Measurements from ENCODE around the gene SULF2. TPM values are rescaled to one million over a fixed set of nuclear protein-coding genes. Genes with fewer than 3 reads are reported as not detected.
A peak's percentile ranks its signal among the peaks of the same experiment; 100 is the strongest.

Gene SULF2
- total RNA-seq, 1 experiment from 2014 or later = 495 TPM

GRCh38 chr20:47622118-47622665, 163.1 kb downstream of the SULF2 start:
- Histone ChIP-seq H3K4me2 (no peak overlapping the region), H4K20me1 (ENCODE audit: insufficient read depth) (0 out of 2 replicates have a peak, but pooled peaks cover 4% of the 10 kb centered on the region), H2AFZ (no peak overlapping the region), H3K9me3 (ENCODE audit: insufficient read depth, low read depth) (no peaks in the 10 kb centered on the region), H3K9me2 (ENCODE audit: insufficient read depth) (no peaks in the 10 kb centered on the region), H3K4me3 (no peak overlapping the region), H3K27ac (no peak overlapping the region), H3K79me2 (ENCODE audit: low read depth) (peaks cover 64% of the 10 kb centered on the region), H3K27me3 (ENCODE audit: insufficient read depth, low read depth) (no peaks in the 10 kb centered on the region), H3F3A (ENCODE audit: insufficient read depth, low read depth) (peaks cover 71% of the 10 kb centered on the region), H3K36me3 (ENCODE audit: low read depth) (peaks cover 42% of the 10 kb centered on the region), H3K4me1 (replicated peaks; ENCODE audit: insufficient read depth) (peaks cover 16% of the 10 kb centered on the region)
- no peak for DNase-seq
- POLR2A ChIA-PET (ENCODE audit: unreplicated experiment) = no interaction called here
- no TSS peak for BruUV-seq (replicated peaks)
- TF ChIP-seq CTCF (conservative IDR thresholded peaks at IDR 0.05) (no peak), EZH2 (IDR thresholded peaks at IDR 0.05; ENCODE audit: low read depth) (no peak)
- intact Hi-C loops (cut with micrococcal nuclease; ENCODE audit: unreplicated experiment) = loop anchor here (10.0 kb wide), 1 partner anchor 867 kb away; no protein-coding TSS in a partner anchor
- CTCF ChIA-PET = no interaction called here

DNA sequence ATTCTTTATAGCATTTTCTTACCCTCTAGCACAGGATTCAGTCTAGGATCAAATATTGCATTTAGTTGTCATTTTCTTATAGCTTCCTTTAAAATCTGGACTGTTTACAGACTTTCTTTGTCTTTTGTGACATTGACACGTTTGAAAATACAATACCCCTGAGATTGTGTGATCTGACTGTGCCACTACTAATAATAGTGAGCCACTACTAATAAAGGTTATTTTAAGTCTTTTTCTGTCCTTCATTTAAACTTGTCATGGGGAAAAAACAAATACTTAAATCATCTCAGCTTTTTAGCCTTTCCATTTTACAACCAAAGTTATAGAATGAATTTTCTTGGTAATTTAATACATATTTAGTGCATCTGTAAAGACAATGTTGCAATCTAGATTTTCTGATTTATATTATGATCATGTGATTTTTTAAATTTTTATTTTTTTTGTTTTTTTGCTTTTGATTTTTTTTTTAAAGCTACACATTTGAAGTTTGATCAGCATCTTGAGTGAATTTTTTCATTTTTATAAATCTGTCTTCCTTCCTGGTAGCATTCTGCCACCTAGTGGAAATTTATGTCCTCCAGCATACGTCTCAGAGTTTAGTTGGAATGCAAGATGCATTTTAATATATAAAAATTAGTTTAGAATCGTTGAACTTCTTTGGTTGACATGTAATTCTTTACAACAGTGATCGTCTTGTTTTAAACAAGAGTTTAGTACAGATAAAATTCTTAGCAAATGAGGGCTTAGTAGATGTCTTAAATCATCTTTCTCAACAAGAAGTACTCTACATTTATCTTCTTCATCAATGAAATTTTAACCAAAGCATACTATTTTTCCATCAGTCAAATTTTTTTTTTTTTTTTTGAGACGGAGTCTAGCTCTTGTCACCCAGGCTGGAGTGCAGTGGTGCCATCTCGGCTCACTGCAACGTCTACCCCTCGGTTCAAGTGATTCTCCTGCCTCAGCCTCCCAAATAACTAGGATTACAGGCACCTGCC, 164.2 kb downstream of the SULF2 start:
- no TSS peak for BruUV-seq (replicated peaks)
- peaks cover 70% of the 10 kb centered on the region for H3K79me2 ChIP-seq (ENCODE audit: low read depth)
- peaks cover 32% of the 10 kb centered on the region for H3K36me3 ChIP-seq (ENCODE audit: low read depth)
- H3K4me2 ChIP-seq = peak overlapping the region; percentile 15; the same call in 1 of the 2 replicates
- peaks cover 72% of the 10 kb centered on the region for H3F3A ChIP-seq (ENCODE audit: insufficient read depth, low read depth)
- intact Hi-C loops (cut with micrococcal nuclease; ENCODE audit: unreplicated experiment) = loop anchor here (1.0 to 10.0 kb wide), 9 partner anchors 52 to 866 kb away; partner anchors contain the start of gene NCOA3
- H4K20me1 ChIP-seq (ENCODE audit: insufficient read depth) = 0 out of 2 replicates have a peak, but pooled peaks cover 4% of the 10 kb centered on the region
- H3K4me3 ChIP-seq = no peak overlapping the region
- POLR2A ChIA-PET (ENCODE audit: unreplicated experiment) = interaction anchor here (0.6 to 1.0 kb wide), 11 partner anchors 12 to 347 kb away, joined by 3 to 7 read pairs (median 4); partner anchors contain the start of gene NCOA3
- no peaks in the 10 kb centered on the region for H3K27me3 ChIP-seq (ENCODE audit: insufficient read depth, low read depth)
- CTCF ChIA-PET = interaction anchor here (0.6 to 1.9 kb wide), 13 partner anchors 53 to 348 kb away, joined by 3 to 18 read pairs (median 4); partner anchors contain the start of gene NCOA3
- H3K9me3 ChIP-seq (ENCODE audit: insufficient read depth, low read depth) = no peaks in the 10 kb centered on the region
- peak overlapping the region; percentile 54 for H3K27ac ChIP-seq
- no peaks in the 10 kb centered on the region for H3K9me2 ChIP-seq (ENCODE audit: insufficient read depth)
- H2AFZ ChIP-seq = no peak overlapping the region
- no peak for TF ChIP-seq EZH2 (IDR thresholded peaks at IDR 0.05; ENCODE audit: low read depth)
- TF ChIP-seq CTCF (conservative IDR thresholded peaks at IDR 0.05) = peak; percentile 96
- peak; percentile 26 to 61 for DNase-seq
- peaks cover 16% of the 10 kb centered on the region for H3K4me1 ChIP-seq (replicated peaks; ENCODE audit: insufficient read depth)

- intact Hi-C loops (cut with micrococcal nuclease; ENCODE audit: unreplicated experiment) = loop anchor here (10.0 kb wide), 1 partner anchor 74 kb away; no protein-coding TSS in a partner anchor
- POLR2A ChIA-PET (ENCODE audit: unreplicated experiment) = no interaction called here
- no peak for TF ChIP-seq CTCF (conservative IDR thresholded peaks at IDR 0.05)
Measured at GRCh38 chr20:47618479-47618878, 166.8 kb downstream of the SULF2 start.

More at GRCh38 chr20:47618479-47618878, 166.8 kb downstream of the SULF2 start:
- H3K27me3 ChIP-seq (ENCODE audit: insufficient read depth, low read depth) = no peaks in the 10 kb centered on the region
- no peak overlapping the region for H2AFZ ChIP-seq
- 0 out of 2 replicates have a peak, but pooled peaks cover 4% of the 10 kb centered on the region for H4K20me1 ChIP-seq (ENCODE audit: insufficient read depth)
- no peak overlapping the region for H3K4me3 ChIP-seq
- no peak for DNase-seq
- 0 out of 2 replicates have a peak overlapping the region, but pooled peaks have one; percentile 11 for H3K27ac ChIP-seq
- peaks cover 16% of the 10 kb centered on the region for H3K4me1 ChIP-seq (replicated peaks; ENCODE audit: insufficient read depth)
- no peaks in the 10 kb centered on the region for H3K9me3 ChIP-seq (ENCODE audit: insufficient read depth, low read depth)
- peaks cover 83% of the 10 kb centered on the region for H3K79me2 ChIP-seq (ENCODE audit: low read depth)
- peaks cover 16% of the 10 kb centered on the region for H3K36me3 ChIP-seq (ENCODE audit: low read depth)
- no peak overlapping the region for H3K4me2 ChIP-seq
- BruUV-seq (replicated peaks) = no TSS peak
- peaks cover 83% of the 10 kb centered on the region for H3F3A ChIP-seq (ENCODE audit: insufficient read depth, low read depth)
- CTCF ChIA-PET = no interaction called here
- H3K9me2 ChIP-seq (ENCODE audit: insufficient read depth) = no peaks in the 10 kb centered on the region

All from PC-9 (cell line).